HG02981 (cell line): ENCODE results near the gene MAT2A.
A peak's percentile ranks its signal among the peaks of the same experiment; 100 is the strongest.
"Not testable (repeated sequence)": the region's sequence is repeated elsewhere in the genome, so short reads cannot be mapped to it uniquely, and the experiment has no call there.

ENCODE experiments used
- ATAC-seq: cut with Tn5 transposase; IDR thresholded peaks from one replicate; pipeline ENCODE4 v1.9.1; 2021; ENCODE audit warnings: mild to moderate bottlenecking, moderate library complexity; ENCODE audit not compliant: unreplicated experiment

MAT2A gene

GRCh38 chr2:85547089-85547858, 8.3 kb downstream of the MAT2A start:
- ATAC-seq: no peak

DNA sequence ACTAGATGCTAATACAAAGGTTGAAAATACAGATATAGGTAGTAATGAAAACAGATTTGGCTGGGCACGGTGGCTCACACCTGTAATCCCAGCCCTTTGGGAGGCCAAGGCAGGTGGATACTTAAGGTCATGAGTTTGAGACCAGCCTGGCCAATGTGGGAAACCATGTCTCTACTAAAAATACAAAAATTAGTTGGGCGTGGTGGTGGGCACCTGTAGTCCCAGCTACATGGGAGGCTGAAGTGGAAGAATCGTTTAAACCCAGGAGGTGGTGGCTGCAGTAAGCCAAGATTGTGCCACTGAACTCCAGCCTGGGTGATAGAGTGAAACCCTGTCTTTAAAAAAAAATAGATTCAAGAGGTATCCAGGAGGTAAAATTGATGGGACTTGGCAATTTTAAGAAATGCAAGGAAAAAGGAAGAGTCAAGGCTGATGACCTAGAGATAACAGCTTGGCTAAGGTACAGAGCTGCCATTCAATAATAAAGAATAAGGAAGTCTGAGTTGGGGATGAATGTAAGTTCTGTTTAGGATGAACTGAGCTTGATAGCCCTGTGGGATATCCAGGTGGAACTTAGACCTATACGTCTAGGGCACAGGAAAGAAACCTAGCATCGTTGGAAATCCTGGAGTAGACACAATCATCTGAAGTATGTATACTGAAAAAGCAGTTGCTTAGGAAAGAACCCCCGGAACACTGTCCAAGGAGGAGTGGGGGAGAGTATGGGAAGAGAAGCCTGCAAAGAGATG, 9.1 kb downstream of the MAT2A start:
- no peak for ATAC-seq

DNA sequence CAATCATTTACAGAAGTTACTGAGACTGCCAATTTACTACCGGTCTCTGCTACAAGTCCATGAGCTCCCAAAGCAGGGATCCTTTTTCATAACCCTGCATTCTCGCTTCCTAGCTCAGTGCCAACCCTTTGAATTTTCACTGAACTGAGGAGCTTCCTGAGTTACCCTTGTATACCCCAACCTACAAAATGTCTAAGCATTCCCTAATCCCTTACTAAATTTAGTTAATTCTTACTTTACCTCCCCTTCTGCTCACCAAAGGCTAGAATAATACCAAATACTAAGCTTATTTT, 9.6 kb downstream of the MAT2A start:
- ATAC-seq: no peak

DNA sequence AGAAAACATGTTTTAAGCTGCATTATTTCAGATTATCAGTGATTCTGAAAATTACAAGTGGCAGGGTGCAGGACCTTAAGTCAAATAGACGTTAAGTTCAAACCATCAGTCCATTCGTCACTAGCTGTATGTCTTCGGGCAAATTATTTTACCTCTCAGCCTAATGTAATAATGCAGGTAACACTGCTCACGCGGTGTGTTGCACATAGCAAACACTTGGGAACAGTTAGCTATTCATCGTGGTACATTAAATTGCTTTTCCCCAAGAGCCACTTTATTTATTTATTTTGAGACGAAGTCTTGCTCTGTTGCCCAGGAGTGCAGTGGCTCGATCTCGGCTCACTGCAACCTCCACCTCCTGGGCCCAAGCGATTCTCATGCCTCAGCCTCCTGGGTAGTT, 10.1 kb downstream of the MAT2A start:
- no peak for ATAC-seq

GRCh38 chr2:85549826-85550225, 10.9 kb downstream of the MAT2A start:
- no peak for ATAC-seq

DNA sequence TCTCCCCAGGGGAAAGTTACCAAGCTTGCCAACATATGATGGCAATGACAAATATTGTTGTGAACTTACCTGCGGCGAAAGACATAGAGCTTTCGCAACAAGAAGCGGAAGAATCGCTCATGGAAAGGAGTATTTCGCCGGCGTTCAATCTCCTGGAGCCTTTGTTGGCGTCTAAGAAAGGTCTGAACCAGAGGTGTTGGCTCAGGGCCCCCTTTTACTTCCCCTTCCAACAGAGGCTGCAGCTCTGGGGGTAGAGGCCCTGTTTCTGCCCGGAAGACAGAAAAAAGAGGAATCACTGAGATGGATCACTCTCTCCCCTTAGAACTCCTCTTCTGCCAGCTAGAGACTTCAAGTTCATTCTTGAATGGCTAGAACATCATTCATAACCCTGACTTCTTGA, 11.5 kb downstream of the MAT2A start:
- no peak for ATAC-seq

- peak; percentile 58 for ATAC-seq
Measured at GRCh38 chr2:85551698-85552678, 13.0 kb downstream of the MAT2A start.

- no peak for ATAC-seq
Measured at GRCh38 chr2:85553184-85553583, 14.2 kb downstream of the MAT2A start.

DNA sequence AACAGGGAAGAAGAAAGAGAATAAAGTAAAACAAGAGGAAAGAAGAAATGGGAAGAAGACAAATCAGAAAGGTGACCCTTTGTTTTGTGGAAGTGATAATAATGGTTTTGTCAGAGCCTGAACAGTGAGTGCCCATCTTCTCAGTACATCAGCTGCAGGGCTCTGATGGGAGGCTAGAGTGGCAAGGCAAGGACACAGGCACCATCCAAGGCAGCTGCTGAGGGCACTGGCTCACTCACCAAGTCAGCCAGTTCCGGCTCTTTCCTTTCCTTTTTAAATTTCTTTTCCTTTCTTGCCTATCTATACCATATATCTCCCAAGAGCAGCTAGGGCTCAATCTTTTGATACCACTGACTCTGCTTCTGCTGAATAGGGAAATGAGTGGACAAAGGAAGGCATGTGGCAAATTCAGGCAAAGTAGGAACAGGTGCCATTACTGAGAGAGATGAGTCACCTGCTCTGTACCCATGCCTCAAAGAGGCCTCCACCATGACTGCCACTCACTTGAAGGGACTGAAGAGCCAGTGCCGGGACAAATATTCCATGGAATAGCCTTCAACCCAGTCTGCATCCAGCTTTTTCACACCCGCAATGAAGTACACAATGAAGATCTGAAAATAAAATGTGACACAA, 16.1 kb downstream of the MAT2A start:
- no peak for ATAC-seq

DNA sequence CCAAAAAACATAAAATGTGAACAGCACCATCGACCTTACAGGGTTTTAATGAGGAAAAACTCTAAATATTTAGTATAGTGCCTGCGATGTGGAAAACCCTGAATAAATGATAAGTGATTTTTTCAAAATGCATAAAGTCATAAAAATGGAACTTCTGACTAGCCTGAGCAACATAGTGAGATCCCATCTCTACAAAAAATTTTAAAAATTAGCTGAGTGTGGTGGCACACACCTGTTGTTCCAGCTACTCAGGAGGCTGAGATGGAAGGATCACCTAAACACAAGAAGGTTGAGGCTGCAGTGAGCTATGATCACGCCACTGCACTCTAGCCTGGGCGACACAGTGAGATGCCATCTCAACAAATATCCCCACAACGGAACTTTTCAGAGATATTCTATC, 18.2 kb downstream of the MAT2A start:
- ATAC-seq: no peak

- ATAC-seq: no peak
Measured at GRCh38 chr2:85558160-85558559, 19.2 kb downstream of the MAT2A start.

DNA sequence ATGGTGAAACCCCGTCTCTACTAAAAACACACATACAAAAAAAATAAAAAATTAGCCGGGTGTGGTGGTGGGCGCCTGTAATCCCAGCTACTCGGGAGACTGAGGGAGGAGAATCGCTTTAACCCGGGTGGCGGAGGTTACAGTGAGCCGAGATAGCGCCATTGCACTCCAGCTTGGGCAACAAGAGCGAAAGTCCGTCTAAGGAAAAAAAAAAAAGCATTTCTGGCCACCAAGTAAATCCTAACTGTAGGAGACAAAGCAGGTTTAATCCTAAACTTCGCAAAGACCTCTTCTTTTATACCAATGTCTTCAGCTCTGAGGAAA, 21.4 kb downstream of the MAT2A start:
- not testable (repeated sequence) for ATAC-seq

DNA sequence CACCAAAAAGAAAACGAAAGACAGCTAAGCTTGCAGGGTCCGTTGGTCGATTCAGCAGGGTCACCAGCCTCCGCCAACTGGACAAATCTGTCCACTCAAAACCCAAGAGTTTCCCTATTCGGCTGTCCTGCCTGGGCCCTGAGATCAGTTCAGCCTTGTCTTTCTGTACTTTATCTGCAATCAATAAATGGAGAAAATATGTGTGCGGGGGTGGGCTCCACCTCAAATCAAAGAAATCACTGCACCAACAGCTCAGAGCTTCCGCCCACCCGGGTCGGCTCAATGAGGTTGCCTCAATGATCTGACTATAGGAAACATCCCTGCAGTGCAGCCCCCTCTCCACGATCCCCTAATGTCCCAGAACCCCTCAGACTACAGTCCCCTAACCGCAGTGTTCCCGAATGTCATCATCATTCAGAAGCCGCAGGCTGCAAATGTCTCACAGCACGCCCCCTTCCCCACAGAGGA, 21.9 kb downstream of the MAT2A start:
- ATAC-seq: no peak

DNA sequence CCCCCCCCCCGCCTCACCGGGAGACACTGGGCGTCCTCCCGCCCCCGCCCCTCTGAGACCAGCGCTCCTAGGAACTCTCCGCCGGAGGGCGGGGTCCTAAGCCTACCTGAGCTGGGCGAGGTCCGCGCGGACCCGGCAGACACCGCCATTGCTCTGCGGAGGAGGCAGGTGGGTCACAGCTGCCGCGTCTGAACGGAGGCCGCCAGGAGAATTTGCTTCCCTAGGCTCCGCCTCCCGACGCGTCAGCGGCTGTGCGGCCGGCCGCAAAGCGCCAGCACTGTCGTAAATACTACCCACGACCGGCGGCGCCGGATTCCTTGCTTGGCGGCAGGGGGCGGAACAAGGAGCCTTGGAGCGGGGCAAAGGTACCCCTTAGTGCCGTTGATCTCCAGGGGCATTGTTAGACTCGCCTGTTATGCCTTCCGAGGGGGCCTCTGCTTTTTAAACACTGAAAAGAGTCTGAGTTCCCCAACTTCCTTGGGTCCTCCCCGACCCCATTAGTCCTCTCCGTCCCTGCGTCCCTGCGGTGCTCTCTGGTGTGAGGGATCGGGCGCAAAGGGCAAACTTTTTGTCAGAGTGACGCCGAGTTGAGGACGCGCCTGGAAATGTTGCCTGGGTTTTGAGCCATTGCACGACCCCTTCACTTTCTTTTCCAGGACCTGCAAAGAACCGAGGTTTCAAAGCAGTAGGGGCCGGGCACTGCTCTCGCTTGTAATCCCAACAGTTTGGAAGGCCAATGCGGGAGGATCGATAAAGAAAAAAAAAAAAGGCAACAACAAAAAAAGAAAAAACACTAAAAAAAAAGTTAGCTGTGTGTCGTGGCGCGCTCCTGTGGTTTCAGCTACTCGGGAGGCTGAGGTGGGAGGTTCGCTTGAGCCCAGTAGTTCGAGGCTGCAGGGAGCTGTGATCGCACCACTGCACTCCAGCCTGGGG, 22.6 kb downstream of the MAT2A start, which contains the start of gene GGCX:
Gene GGCX (minus strand): TSS at position 214 of the 933 bp plus-strand sequence. CDS start 65 bp downstream, at position 149.
- peak; percentile 92 for ATAC-seq

- ATAC-seq: no peak
Measured at GRCh38 chr2:85564144-85564563, 25.2 kb downstream of the MAT2A start.

DNA sequence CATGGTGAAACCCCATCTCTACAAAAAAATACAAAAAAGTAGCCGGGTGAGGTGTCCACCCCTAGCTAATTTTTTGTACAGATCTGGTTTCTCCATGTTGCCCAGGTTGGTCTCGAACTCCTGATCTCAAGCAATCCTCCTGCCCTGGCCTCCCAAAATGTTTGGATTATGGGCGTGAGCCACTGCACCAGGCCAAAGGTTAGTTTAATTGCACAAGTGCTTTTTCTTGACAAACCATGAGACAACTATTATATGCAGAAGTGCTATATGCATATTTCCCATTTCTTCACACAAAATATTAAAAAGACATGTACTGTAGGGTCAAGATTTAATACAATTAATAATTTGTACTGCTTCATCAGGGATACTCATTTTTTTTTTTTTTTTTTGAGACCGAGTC, 27.3 kb downstream of the MAT2A start:
- no peak for ATAC-seq

DNA sequence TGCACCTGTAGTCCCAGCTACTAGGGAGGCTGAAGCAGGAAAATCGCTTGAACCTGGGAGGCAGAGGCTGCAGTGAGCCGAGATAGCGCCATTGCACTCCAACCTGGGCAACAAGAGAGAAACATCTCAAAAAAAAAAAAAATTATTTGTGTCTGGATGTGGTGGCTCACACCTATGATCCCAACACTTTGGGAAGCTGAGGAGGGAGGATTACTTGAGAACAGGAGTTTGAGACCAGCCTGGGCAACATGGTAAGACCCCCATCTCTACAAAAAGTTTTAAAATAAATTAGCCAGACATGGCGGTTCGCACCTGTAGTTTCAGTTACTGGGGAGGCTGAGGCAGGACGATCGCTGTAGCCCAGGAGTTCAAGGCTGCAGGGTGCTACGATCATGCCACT, 36.8 kb downstream of the MAT2A start:
- ATAC-seq: no peak

DNA sequence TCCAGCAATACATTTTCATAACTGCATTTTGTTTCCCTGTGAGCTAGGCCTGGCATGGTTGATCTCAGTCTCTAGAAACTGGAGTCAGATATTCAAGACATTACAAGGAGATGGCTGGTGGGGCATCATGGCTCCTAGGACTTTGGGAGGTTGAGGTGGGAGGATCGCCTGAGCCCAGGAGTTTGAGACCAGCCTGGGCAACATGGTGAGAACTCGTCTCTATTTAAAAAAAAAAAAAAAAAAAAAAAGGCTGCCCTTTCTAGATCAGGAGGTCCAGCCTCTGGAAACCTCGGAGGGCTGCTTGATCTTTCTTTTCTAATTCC, 38.1 kb downstream of the MAT2A start:
- no peak for ATAC-seq

DNA sequence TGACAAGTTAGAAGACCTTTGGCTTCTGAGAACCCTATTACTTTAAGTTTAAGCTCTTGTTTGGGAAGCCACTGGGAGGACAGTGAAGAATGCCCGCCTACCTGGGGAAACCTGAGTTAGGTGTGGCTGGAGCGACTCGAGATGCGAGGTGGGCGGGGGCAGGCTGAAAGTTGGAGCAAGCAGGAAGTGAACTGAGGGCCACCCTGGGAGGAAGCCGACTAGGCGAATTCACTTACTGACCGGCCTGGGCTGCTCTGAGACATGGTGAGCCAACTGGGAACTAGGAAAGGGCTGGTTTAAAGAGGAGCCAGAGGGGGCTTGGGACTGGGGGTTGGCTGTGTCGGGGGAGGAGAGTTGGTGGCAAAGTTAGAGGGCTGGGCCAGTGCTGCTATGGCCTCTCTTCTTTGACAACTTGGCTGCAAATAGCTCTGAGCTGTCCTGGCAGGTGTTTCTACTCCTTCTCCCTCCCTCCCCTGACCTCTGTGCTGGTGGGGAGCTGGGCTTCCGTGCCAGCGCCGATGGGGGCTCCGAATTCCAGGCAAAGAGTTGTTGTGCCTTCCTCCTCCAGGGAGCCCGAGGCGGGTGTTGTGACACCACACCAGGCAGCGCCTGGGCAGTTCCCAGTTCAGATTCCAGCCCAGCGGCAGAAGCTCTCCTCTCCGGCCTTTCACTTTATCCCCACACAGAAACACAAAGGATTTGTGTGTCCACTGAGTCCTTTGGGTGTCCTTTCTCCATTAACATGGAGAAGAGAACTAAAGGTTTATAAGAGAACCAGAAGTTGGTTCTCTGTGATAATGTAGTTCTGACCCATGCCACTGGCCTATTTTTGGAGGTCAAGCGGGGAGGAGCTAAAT, 38.6 kb downstream of the MAT2A start, which contains the start of gene VAMP8:
Gene VAMP8 (plus strand): TSS at position 201 of the 857 bp plus-strand sequence. CDS start 61 bp downstream, at position 262.
- peak; percentile 54 for ATAC-seq
